NAMALWA (cell line): ENCODE results near the gene M1AP.

Source experiments
- DNase-seq: peaks from one replicate; pipeline ENCODE4 v3.0.0-alpha.2; 2015; ENCODE audit warnings: low spot score

M1AP gene

GRCh38 chr2:74593826-74594772 is 54.0 kb downstream of the M1AP start:
- DNase-seq = no peak

GRCh38 chr2:74588664-74589063 is 59.5 kb downstream of the M1AP start:
- no peak for DNase-seq

GRCh38 chr2:74587664-74588277 is 60.4 kb downstream of the M1AP start:
- DNase-seq = peak; percentile 86

- peak; percentile 46 for DNase-seq
These were observed 62.5 kb downstream of the M1AP start for GRCh38 chr2:74585406-74586185.

- no peak for DNase-seq
These were observed 64.0 kb downstream of the M1AP start for GRCh38 chr2:74584088-74584645.

GRCh38 chr2:74583504-74583903 is 64.6 kb downstream of the M1AP start:
- no peak for DNase-seq

- DNase-seq = no peak
These were observed 65.9 kb downstream of the M1AP start for GRCh38 chr2:74582184-74582583.

GRCh38 chr2:74581463-74581862 is 66.7 kb downstream of the M1AP start:
- no peak for DNase-seq

- no peak for DNase-seq
These were observed 69.7 kb downstream of the M1AP start for GRCh38 chr2:74578408-74578807.

GRCh38 chr2:74577448-74577847 is 70.7 kb downstream of the M1AP start:
- DNase-seq = no peak

- no peak for DNase-seq
These were observed 71.3 kb downstream of the M1AP start for GRCh38 chr2:74576863-74577229.

GRCh38 chr2:74576211-74576862 is 71.8 kb downstream of the M1AP start:
- DNase-seq = no peak

GRCh38 chr2:74575320-74575719 is 72.8 kb downstream of the M1AP start:
- no peak for DNase-seq

- DNase-seq = peak; percentile 57
These were observed 74.2 kb downstream of the M1AP start for GRCh38 chr2:74573747-74574562.

GRCh38 chr2:74572178-74572925 is 75.8 kb downstream of the M1AP start:
- DNase-seq = no peak

- peak; percentile 32 for DNase-seq
These were observed 77.1 kb downstream of the M1AP start for GRCh38 chr2:74571058-74571457.

GRCh38 chr2:74569686-74570085 is 78.4 kb downstream of the M1AP start:
- DNase-seq = no peak

- DNase-seq = no peak
These were observed 80.2 kb downstream of the M1AP start for GRCh38 chr2:74567881-74568280.

- DNase-seq = no peak
These were observed 81.4 kb downstream of the M1AP start for GRCh38 chr2:74566754-74567085.

GRCh38 chr2:74566076-74566753 is 81.9 kb downstream of the M1AP start:
- no peak for DNase-seq
